OCI-LY7 (cell line): ENCODE measurements around the gene DPYSL5. TPM values are rescaled to one million over a fixed set of nuclear protein-coding genes. Genes with fewer than 3 reads are reported as not detected.

ENCODE experiments used
- BruUV-seq: library from RNA; stranded (reverse); fragments of 400-500 nt; replicated peaks from 2 replicates; lab custom pipeline; 2021; lab: Mats Ljungman, UMichigan
- CTCF ChIA-PET: fragments of 300-600 bp; sonication (Branson Sonifier 250); formaldehyde crosslinking; loops from one replicate; lab custom pipeline; 2022; ENCODE audit warnings: antibody characterized with exemption; ENCODE audit not compliant: unreplicated experiment; lab: Charles Lee
- POLR2A ChIA-PET: fragments of 300-600 bp; sonication (Branson Sonifier 250); formaldehyde crosslinking; loops from one replicate; lab custom pipeline; 2022; ENCODE audit warnings: antibody characterized with exemption; lab: Charles Lee
- DNase-seq: peaks from one replicate; pipeline ENCODE4 v3.0.0-alpha.2; 2015; ENCODE audit warnings: low spot score
- H2AFZ ChIP-seq: fragments of 200-600 bp; sonication (generic), shearing (Covaris generic); 2 replicates; pipeline ENCODE4 v1.6.1; 2014; ENCODE audit warnings: mild to moderate bottlenecking, antibody characterized with exemption, low read length, moderate library complexity
- H3K27ac ChIP-seq: fragments of 200-600 bp; sonication (generic); 2 replicates; pipeline ENCODE4 v1.5.1; 2014; ENCODE audit warnings: mixed run types, low read depth, mild to moderate bottlenecking, moderate library complexity, low read length, inconsistent platforms; ENCODE audit not compliant: poor library complexity, severe bottlenecking
- H3K36me3 ChIP-seq: fragments of 200-600 bp; sonication (generic); 2 replicates; pipeline ENCODE4 v1.6.1; 2014; ENCODE audit warnings: mild to moderate bottlenecking, antibody characterized with exemption, low read length, moderate library complexity, mixed read lengths; ENCODE audit not compliant: insufficient read depth
- H3K4me1 ChIP-seq: fragments of 200-600 bp; sonication (generic); 2 replicates; pipeline ENCODE4 v1.5.1; 2014; ENCODE audit warnings: mild to moderate bottlenecking, low read length; ENCODE audit not compliant: insufficient read depth, poor library complexity, severe bottlenecking
- H3K4me2 ChIP-seq: fragments of 200-600 bp; sonication (generic); 2 replicates; pipeline ENCODE4 v1.6.1; 2014; ENCODE audit warnings: mild to moderate bottlenecking, low read length
- H3K4me3 ChIP-seq: fragments of 200-600 bp; sonication (generic); 2 replicates; pipeline ENCODE4 v1.5.1; 2014; ENCODE audit warnings: mild to moderate bottlenecking, low read depth, low read length; ENCODE audit not compliant: poor library complexity, severe bottlenecking
- H3K79me2 ChIP-seq: fragments of 200-600 bp; sonication (generic); 2 replicates; pipeline ENCODE4 v1.6.1; 2016; ENCODE audit warnings: low read depth, mild to moderate bottlenecking, low read length, moderate library complexity, mixed read lengths; ENCODE audit not compliant: insufficient read depth
- H3K9me2 ChIP-seq: fragments of 200-600 bp; sonication (generic); 2 replicates; pipeline ENCODE4 v1.6.1; 2016; ENCODE audit warnings: mild to moderate bottlenecking, low read length, mixed read lengths; ENCODE audit not compliant: insufficient read depth
- H3K9me3 ChIP-seq: fragments of 200-600 bp; sonication (generic); 2 replicates; pipeline ENCODE4 v1.6.1; 2014; ENCODE audit warnings: mild to moderate bottlenecking, mixed run types, low read length, mixed read lengths
- H4K20me1 ChIP-seq: fragments of 200-600 bp; sonication (generic); 2 replicates; pipeline ENCODE4 v1.6.1; 2014; ENCODE audit warnings: mild to moderate bottlenecking, antibody characterized with exemption, low read length, moderate library complexity, mixed read lengths; ENCODE audit not compliant: insufficient read depth
- EZH2phosphoT487 ChIP-seq: fragments of 200-600 bp; sonication (generic); IDR thresholded peaks from 2 replicates; pipeline ENCODE4 v1.6.1; 2018; ENCODE audit warnings: low read depth, borderline replicate concordance, mild to moderate bottlenecking, mixed run types, antibody characterized with exemption, low read length, moderate library complexity, mixed read lengths
- intact Hi-C: fragments of 100-400 bp; cut with micrococcal nuclease; formaldehyde crosslinking; loops from one replicate; pipeline ENCODE4 v1.10.0; 2022; ENCODE audit not compliant: unreplicated experiment
- total RNA-seq, 2 experiments: library from RNA; depleted of rRNA in 1 of 2; stranded (reverse); fragments of >200 nt in 1 of 2; shearing (Covaris generic) in 1 of 2; gene quantifications; 2 replicates each; pipeline ENCODE4 v1.2.3, GENCODE V29; 2014 to 2022
- TF ChIP-seq, protein P1 (sequence below): fragments of 200-600 bp; sonication (generic); conservative IDR thresholded peaks from 2 replicates; pipeline ENCODE4 v1.5.1; 2014; ENCODE audit warnings: mild to moderate bottlenecking, antibody characterized with exemption, low read length, moderate library complexity, mixed read lengths

DPYSL5 gene
- total RNA-seq, 2 experiments from 2014 or later = not detected

DNA sequence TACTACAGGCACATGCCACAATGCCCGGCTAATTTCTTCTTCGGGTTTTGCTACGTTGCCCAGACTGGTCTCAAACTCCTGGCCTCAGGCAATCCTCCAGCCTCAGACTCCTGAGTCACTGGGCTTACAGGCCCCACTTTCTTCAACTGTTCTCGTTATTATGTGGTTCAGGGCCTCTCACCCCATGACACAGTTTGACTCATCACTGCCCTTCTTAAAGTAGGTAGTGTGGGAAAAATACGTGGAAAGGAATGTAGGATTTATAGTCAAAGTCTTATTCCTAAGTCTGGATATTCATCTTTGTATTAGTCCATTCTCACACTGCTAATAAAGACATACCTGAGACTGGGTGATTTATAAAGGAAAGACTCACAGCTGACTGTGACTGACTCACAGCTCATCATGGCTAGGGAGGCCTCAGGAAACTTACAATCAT, 42.7 kb upstream of the DPYSL5 start:
- H3K9me3 ChIP-seq = no peaks in the 10 kb centered on the region
- no peaks in the 10 kb centered on the region for H3K4me1 ChIP-seq
- ChIA-PET CTCF (no interaction called here), POLR2A (no interaction called here)
- DNase-seq = no peak
- no peak overlapping the region for H3K27ac ChIP-seq
- no peak overlapping the region for H3K4me2 ChIP-seq
- H3K9me2 ChIP-seq = no peaks in the 10 kb centered on the region
- no peaks in the 10 kb centered on the region for H3K79me2 ChIP-seq
- intact Hi-C loops = no loop called here
- no TSS peak for BruUV-seq
- no peak for TF ChIP-seq EZH2phosphoT487
- TF ChIP-seq, protein P1, sequence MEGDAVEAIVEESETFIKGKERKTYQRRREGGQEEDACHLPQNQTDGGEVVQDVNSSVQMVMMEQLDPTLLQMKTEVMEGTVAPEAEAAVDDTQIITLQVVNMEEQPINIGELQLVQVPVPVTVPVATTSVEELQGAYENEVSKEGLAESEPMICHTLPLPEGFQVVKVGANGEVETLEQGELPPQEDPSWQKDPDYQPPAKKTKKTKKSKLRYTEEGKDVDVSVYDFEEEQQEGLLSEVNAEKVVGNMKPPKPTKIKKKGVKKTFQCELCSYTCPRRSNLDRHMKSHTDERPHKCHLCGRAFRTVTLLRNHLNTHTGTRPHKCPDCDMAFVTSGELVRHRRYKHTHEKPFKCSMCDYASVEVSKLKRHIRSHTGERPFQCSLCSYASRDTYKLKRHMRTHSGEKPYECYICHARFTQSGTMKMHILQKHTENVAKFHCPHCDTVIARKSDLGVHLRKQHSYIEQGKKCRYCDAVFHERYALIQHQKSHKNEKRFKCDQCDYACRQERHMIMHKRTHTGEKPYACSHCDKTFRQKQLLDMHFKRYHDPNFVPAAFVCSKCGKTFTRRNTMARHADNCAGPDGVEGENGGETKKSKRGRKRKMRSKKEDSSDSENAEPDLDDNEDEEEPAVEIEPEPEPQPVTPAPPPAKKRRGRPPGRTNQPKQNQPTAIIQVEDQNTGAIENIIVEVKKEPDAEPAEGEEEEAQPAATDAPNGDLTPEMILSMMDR = no peak
- peaks cover 13% of the 10 kb centered on the region for H3K36me3 ChIP-seq
- no peak overlapping the region for H3K4me3 ChIP-seq
- no peak overlapping the region for H2AFZ ChIP-seq
- no peaks in the 10 kb centered on the region for H4K20me1 ChIP-seq

DNA sequence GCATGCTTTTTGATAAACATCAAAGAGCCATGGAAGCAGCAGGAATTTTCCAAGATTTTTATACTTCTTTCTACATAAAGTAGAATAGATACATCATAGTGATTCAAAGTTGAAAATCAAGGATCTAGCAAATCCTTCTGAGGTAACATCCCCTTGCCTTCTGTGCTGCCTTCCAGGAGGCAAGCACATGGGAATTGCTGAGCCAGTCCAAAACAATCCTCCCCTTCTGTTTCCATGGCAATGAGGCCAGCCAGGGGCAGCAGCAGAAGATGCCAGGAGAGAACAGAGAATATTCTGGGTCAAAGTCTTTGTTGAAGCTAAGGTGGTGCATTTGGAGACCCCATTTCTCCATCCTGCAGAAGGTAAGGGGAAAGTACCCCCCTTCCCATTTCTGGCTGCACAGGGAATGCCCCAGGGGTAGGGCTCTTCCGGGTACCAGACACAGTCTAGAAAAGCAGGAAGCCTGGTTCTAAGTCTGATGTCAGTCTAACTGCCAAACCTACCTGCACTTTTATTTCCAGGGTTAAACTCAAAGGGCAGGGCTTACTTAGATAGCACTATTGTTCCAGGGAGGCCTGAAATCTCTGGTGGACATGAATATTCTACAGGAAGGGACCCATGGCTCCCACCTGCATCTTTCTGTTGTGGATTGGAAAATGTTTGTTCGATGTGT, 40.0 kb upstream of the DPYSL5 start:
- POLR2A ChIA-PET = interaction anchor here (0.6 kb wide), 1 partner anchor 982 kb away, joined by 3 read pairs; no protein-coding TSS in a partner anchor
- H3K79me2 ChIP-seq = no peaks in the 10 kb centered on the region
- H4K20me1 ChIP-seq = no peaks in the 10 kb centered on the region
- no peak for DNase-seq
- CTCF ChIA-PET = no interaction called here
- H3K36me3 ChIP-seq = no peaks in the 10 kb centered on the region
- H3K4me2 ChIP-seq = no peak overlapping the region
- intact Hi-C loops = no loop called here
- TF ChIP-seq EZH2phosphoT487 = no peak
- TF ChIP-seq, protein P1 = no peak
- H2AFZ ChIP-seq = no peak overlapping the region
- no TSS peak for BruUV-seq
- no peaks in the 10 kb centered on the region for H3K4me1 ChIP-seq
- H3K4me3 ChIP-seq = no peak overlapping the region
- no peak overlapping the region for H3K27ac ChIP-seq
- no peaks in the 10 kb centered on the region for H3K9me2 ChIP-seq
- H3K9me3 ChIP-seq = no peaks in the 10 kb centered on the region

DNA sequence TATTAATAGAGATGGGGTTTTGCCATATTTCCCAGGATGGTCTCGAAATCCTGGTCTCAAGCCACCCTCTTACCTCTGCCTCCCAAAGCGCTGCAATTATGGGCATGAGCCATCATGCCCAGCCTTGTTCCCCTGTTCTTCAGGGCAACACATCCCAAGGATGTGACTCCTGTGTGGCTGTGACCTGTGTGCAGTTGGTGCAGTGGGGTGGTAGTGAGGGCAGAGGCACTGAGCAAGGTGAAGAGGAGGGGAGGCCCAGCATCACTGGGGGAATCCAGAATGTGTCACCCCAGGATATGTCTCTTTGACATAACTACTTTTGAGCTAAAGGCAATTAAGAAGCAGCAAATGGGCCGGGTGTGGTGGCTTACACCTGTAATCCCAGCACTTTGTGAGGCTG, 38.7 kb upstream of the DPYSL5 start:
- BruUV-seq = no TSS peak
- DNase-seq = no peak
- CTCF ChIA-PET = no interaction called here

More for the DNA sequence above, 38.7 kb upstream of the DPYSL5 start:
- intact Hi-C loops = no loop called here
- no peak overlapping the region for H2AFZ ChIP-seq
- no peak for TF ChIP-seq EZH2phosphoT487
- TF ChIP-seq, protein P1 = no peak
- H3K9me2 ChIP-seq = no peaks in the 10 kb centered on the region
- no peak overlapping the region for H3K27ac ChIP-seq
- no peaks in the 10 kb centered on the region for H3K4me1 ChIP-seq
- no peak overlapping the region for H3K4me2 ChIP-seq
- no peaks in the 10 kb centered on the region for H4K20me1 ChIP-seq
- H3K79me2 ChIP-seq = no peaks in the 10 kb centered on the region
- POLR2A ChIA-PET = interaction anchor here (0.7 kb wide), 1 partner anchor 32 kb away, joined by 5 read pairs; no protein-coding TSS in a partner anchor
- H3K36me3 ChIP-seq = no peaks in the 10 kb centered on the region
- no peak overlapping the region for H3K4me3 ChIP-seq
- no peaks in the 10 kb centered on the region for H3K9me3 ChIP-seq
